Endometrium (tissue), 2 donors: ENCODE measurements around the gene MON1B.

ENCODE experiments used
- FAIRE-seq: peaks from 2 replicates; lab custom pipeline; 2012; peaks lifted over from hg19 to GRCh38; lab: Jason Lieb, UNC
- donor health status: control.
- donor health status: control.

Gene MON1B

GRCh38 chr16:77250400-77250799 is 59.4 kb downstream of the MON1B start:
- FAIRE-seq: no peak
